Left renal pelvis (tissue), 4 donors: ENCODE measurements around the gene NCAN. TPM values are rescaled to one million over a fixed set of nuclear protein-coding genes. Genes with fewer than 3 reads are reported as not detected.
"Not testable (repeated sequence)": the region's sequence is repeated elsewhere in the genome, so short reads cannot be mapped to it uniquely, and the experiment has no call there.

Experiments used
- DNase-seq, 4 donors: peaks; one replicate each; pipeline ENCODE4 v3.0.0-alpha.2; 2013; ENCODE audit warnings: low read depth in 4 of 4, low spot score in 3 of 4
- polyA plus RNA-seq, 4 donors: library from polyadenylated mRNA; unstranded; fragments of 120-200 nt; gene quantifications; one replicate each; pipeline ENCODE4 v1.2.1, GENCODE V29; 2013; ENCODE audit not compliant: insufficient read length in 4 of 4

The NCAN gene
- polyA plus RNA-seq, 4 donors: 0.04 to 0.14 (median 0.06) TPM

DNA sequence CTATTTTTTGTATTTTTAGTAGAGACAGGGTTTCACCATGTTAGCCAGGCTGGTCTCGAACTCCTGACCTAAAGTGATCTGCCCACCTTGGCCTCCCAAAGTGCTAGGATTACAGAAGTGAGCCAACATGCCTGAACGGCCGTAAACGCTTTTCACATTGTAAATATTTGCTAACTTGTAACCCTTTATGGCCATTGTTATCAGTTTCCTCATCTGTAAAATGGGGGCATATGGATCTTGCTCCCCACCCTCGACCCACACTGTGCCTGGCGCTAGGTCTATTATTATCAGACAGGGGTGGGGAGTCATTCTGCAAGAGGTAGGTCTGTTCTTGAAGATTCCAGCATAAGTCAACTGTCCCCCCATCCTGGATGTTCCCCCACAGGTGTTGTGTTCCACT, 11.9 kb downstream of the NCAN start:
- no peak for DNase-seq

DNA sequence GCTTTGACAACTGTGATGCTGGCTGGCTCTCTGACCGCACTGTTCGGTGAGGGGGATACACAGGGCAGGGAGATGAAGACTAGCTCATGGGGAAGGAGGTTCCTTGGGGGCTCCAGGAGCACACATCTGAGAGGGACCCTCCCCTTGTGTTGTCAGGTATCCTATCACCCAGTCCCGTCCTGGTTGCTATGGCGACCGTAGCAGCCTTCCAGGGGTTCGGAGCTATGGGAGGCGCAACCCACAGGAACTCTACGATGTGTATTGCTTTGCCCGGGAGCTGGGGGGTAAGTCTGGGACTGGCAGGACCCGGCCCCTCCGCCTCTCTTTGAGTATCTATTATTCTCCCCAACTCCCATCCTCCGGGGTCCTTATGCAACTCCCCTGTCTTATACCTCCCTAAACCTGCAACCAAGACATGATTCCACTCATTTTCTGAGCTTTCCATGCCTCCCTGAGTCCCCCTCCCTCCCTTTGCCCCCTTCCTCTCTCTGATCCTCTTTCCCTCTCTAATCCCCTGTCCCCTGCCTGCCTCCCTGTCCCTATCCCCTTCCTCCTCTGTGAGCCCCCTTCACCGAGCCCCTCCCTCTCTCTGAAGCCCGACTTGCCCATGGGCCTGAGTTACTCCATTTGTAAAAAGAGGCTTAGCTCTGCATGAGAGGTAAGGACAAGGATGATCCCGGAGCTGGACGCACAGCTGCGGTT, 12.5 kb downstream of the NCAN start:
- DNase-seq: no peak

DNA sequence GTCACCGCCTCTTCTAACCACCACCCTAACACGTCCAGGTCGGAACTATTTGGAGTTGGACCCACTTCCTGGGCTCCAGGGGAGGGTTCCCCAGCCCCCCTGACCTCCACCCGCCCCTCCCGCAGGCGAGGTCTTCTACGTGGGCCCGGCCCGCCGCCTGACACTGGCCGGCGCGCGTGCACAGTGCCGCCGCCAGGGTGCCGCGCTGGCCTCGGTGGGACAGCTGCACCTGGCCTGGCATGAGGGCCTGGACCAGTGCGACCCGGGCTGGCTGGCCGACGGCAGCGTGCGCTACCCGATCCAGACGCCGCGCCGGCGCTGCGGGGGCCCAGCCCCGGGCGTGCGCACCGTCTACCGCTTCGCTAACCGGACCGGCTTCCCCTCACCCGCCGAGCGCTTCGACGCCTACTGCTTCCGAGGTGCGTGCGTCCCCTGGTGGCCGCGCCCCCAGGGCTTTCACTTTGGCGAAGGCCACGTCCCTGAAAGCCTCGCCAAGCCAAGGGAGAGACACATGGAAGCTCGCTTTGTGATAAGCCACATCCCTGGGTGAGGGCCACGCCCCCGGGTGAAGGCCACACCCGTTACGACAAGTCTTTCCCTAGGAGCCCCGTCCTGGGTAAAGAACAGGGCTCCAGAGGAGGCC, 13.2 kb downstream of the NCAN start:
- peak in 1 of 4 donors; percentile 29 for DNase-seq

DNA sequence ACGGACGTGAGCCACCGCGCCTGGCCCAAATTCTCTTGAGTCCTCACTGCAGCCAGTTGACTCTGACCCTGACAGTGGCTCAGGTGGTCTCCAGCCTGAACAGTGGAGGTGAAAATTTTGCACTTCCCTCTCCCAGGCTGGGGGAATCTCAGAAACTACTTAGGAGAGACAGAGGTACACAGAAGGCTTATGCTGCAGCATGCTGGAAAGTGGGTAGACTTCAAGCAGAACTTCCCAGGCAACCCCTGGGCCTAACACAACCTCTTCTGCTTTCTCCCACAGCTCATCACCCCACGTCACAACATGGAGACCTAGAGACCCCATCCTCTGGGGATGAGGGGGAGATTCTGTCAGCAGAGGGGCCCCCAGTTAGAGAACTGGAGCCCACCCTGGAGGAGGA, 14.4 kb downstream of the NCAN start:
- DNase-seq: no peak

DNA sequence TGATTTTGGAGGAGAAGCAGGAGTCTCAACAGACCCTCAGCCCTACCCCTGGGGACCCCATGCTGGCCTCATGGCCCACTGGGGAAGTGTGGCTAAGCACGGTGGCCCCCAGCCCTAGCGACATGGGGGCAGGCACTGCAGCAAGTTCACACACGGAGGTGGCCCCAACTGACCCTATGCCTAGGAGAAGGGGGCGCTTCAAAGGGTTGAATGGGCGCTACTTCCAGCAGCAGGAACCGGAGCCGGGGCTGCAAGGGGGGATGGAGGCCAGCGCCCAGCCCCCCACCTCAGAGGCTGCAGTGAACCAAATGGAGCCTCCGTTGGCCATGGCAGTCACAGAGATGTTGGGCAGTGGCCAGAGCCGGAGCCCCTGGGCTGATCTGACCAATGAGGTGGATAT, 14.9 kb downstream of the NCAN start:
- no peak for DNase-seq

DNA sequence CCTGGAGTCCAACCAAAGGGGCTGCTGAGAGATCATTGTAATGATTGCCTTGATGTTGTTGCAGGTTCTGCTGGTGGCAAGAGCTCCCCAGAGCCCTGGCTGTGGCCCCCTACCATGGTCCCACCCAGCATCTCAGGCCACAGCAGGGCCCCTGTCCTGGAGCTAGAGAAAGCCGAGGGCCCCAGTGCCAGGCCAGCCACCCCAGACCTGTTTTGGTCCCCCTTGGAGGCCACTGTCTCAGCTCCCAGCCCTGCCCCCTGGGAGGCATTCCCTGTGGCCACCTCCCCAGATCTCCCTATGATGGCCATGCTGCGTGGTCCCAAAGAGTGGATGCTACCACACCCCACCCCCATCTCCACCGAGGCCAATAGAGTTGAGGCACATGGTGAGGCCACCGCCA, 15.5 kb downstream of the NCAN start:
- DNase-seq: no peak

DNA sequence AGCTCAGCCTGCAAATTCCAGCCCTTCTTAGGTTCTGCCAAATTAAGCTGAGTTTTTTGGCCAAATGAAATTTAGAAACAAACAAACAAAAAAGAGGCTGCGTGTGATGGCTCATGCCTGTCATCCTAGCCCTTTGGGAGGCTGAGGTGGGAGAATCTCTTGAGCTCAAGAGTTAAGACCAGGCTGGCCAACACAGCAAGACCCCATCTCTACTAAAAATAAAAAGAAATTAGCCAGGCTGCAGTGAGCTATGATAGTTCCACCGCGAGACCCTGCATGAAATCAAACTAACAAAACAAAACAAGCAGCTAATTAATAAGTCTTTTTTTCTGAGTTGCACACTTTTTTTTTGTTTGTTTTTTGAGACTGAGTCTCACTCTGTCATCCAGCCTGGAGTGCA, 17.9 kb downstream of the NCAN start:
- no peak for DNase-seq

DNA sequence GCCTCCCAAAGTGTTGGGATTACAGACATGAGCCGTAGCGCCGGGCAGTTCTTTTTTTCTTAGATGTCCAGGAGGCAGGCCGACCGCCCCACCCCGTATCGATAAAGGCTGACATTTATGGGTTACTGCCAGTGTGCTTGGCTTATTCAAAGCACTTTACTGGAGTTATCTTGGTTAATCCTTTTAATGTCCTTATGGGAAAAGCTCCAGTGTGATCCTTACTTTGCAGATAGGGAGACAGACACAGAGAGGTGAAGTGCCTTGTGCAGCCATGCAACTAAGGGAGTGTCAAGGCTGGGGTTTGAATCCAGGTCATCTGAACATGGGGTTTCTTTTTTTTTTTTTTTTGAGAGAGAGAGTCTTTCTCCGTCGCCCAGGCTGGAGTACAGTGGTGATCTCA, 19.2 kb downstream of the NCAN start:
- no peak for DNase-seq

DNA sequence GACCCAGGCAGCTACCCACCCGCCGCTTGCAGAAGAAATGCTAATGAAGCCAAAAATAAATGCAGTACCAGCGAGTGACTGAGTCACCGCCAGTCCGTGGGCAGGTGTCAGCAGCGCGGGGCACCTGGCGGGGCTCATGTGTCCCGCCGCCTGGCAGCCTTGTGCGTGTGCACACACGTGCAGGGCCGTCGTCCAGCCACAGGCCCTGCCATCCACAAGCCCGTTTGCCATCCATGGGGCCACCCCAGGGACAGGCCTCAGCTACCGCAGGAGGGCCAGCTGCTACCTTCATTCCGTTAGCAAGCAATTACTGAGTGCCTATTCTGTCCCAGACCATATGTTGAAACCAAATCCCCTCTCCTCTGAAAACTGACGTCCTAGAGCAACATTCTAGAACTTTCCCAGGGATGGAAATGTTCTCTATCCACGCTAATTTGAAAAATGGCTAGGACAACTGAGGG, 20.5 kb downstream of the NCAN start:
- no peak for DNase-seq

DNA sequence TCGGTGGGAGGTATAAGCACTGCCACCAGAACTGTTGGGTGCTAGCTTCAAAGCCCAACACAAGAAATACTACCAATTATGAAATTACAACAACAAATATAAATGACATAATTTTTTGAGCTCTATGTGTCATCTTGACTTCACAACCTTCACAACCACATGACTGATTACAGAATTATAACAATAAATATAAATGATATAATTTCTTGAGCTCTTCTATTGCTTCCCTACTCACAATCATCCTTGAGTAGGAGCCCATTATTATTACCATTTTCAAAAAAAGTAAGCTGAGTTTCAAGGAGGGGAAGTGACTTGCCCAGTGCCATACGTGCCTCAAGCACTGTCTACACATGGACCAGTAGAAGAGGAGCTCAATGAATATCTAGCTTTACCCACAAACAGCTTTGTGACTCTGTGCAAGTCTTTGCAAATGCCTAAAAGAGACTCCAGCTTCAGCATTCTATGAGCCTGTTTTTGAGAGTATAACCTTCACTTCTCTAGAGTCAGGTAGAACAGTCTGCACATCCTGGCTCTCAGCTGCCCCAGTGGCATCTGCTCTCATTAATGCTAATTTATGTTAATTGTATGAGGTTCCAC, 22.6 kb downstream of the NCAN start:
- no peak for DNase-seq

DNA sequence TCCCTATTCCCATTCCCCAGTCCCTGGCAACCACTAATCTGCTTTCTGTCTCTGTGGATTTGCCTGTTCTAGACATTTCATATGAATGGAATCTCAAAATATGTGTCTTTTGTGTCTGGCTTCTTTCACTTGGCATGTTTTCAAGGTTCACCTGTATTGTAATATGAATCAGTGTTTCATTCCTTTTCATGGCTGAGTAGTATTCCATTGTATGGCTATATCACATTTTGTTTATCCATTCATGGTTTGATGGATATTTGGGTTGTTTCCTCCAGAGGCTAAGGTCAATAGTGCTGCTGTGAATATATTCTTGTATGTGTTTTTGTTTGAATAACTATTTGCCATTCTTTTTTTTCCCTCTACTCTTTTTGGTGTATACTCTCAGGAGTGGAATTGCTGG, 24.4 kb downstream of the NCAN start:
- no peak for DNase-seq

DNA sequence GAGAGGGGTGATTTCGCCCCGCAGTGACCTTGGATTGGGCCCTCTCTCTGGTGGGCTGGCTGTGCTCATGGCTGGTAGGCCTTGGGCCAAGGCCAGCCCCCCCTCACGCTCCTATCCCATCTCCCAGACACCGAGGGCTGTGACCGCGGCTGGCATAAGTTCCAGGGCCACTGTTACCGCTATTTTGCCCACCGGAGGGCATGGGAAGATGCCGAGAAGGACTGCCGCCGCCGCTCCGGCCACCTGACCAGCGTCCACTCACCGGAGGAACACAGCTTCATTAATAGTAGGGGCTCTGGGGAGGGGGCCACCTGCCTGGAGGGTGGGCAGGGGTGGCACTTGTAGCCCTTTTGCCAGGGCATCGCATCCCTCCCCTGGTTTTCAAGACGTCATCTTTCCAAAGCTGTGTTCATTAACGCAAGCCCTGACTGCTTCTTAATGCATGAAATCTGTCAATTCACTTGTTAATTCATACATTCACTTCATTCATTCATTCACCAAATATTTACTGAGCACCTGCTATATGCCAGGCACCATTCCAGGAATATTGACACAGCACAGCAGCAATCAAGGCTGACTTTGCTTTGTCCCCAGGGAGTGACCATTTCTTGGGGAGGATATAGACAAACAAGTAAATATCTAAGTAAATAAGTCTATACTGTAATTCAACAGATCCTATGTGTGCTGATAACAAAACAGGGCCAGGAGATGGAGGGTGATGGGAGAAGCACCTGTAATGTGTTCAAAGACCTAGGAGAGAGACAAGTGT, 26.6 kb downstream of the NCAN start:
- no peak for DNase-seq

DNA sequence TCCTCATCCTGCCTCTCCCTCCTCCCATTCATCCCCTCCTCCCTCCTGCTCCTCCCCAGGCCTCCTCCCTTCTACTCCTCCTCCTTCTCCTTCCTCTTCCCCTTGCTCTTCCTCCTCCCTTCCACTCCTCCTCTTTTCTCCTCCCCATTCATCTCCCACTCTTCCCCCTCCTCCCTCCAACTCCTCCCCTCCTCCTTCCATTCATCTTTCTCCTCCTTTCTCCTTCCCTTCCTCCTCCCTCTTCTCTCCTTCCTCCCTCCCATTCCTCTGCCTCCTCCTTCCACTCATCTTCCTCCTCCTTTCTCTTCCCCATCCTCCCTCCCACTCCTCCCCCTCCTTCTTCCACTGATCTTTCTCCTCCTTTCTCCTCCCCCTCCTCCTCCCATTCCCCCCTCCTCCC, 27.9 kb downstream of the NCAN start:
- DNase-seq: no peak

DNA sequence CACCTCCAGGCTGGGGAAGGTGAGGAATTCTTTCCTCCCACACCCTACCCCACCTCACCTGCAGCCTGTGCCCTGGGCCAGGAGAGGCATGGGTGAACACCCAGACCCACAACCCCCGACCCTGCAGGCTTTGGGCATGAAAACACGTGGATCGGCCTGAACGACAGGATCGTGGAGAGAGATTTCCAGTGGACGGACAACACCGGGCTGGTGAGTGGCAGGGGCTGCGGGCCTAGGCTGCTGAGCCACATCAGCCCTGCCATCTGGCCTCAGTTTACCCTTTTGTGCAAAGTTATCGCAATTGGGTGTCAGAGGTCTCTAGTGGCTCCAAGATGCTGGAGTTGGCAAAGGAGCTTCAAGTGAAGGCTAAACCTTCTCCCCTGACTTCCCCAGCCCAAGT, 28.7 kb downstream of the NCAN start:
- no peak for DNase-seq

DNA sequence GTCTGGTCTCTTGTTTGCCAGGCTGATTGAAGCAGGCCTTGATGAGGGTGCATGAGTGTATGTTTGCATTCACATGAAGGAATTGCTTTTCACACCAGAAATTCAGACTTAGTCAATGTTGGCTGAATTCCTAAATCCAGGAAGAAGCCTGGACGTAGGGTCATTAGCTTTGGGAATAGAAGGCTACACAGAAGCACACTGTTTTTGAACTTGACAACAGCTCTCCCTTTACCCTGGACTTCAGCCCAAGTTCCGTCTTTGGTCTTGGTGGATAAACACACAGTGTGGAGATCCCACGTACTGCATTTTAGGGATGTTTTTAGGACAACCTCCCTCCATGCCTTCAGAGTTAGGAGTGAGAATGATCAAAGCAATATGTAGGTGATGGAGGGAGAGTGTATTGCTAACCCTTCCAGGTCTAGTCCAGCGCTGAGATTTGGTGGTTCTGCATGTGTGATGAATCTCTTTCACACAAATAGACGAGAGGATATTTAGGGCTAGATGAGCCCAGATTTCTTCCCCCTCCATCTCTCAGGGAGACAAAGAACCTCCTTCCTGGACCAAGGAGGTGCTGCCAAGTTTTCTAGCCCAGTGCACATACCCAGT, 38.5 kb downstream of the NCAN start:
- DNase-seq: no peak

DNA sequence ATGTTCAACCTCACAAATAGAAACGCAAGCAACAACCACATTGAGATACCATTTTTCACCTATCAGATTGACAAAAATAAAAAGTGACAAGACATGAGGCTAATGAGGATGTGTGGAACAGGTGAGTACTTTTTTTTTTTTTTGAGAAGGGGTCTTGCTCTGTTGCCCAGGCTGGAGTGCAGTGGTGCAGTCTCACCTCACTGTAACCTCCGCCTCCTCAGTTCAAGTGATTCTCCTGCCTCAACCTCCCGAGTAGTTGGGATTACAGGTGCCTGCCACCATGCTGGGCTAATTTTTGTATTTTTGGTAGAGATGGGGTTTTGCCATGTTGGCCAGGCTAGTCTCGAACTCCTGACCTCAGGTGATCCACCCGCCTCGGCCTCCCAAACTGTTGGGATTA, 41.7 kb downstream of the NCAN start:
- DNase-seq: not testable (repeated sequence)

DNA sequence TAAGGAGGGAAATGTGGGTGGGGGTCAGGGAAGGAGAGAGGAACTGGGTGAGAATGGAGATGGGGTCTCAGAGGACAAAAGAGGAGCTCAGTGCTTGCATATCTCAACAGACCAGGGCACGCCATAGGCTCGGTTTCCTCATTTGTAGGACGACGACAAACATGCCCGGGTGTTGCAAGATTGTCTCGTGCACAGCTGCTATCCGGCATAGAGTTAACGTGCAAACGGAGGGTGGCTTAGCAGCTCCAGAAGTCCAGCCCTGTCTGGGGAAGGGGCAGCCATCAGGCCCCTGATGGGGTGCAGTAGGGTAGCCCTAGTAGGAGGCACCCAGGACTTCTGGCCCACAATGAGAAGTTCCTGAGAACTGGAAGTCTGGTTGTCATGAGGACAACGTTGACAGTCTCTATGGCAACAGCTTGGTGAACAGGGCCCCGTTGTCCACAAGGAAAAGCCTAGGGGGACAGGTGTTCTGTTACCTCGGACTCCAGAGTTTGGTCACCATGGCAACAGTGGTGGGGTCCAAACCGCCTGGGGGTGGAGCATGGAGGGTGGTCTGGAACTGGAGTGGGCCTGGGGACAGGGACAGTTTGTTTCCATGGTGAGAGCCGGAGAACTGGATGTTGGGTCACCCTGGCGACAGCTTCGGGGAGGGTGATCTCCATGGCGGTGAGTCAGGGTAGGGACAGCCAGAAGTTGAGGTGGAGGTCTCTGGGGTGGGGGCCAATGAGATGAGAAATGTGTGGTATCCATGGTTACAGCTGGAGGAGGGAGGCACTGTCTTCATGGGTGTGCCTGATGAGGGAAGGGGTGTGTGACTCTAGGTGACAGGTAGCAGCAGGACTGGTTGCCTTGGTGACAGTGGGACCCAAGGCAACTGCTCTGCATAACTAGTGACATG, 44.6 kb downstream of the NCAN start:
- no peak for DNase-seq

DNA sequence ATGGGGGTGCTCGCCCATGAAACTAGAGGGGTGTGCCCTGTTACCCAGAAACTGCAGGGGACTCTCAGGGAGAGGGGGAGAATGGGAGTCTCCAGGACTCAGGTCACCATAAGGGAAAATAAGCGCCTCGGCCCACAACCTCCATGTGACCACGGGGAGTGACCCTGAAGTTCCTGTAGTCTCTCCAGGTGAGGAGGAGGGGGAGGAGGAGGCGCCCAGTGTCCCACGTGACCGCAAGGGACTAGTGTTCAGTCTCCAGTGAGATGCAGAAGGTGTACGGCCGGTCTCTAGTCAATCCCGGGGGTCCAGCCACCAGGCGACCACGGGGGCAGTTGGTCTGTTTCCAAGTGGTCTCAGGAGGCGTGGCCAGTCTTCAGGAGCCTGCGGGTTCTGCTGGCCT, 45.4 kb downstream of the NCAN start:
- no peak for DNase-seq

DNA sequence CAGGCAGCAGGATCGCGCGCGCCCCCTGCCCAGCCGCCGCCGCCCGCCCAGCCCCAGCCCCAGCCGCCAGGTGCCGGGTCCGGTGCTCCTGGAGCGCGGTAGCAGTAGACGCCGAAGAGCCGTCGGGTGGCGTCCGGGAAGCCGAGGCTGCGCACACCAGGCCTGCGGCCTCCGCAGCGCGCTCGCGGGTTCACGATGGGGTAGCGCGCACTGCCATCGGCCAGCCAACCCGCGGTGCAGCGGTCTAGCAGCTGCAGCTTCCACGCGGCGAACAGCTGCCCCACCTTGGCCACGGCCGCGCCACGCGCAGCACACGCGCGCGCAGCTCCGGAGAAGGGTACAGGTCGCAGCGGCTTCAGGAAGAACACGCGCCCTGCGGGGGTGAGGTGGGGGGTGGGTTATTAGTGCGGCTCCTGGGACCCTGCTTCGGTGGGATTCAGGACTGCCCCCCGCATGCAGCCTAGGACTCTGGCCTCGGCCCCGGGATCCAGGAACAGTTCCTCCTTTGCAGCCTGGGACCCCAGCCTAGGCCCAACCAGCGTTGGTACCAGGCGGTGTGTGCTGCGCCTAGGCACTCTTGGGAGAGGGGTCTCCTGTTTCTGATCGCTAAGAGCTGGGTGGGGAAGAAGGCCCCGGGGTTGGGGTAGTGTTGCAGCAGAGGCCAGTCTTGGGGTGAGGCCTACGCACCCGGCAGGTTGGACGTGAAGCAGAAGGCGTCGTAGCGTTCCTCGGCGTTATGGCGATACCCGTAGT, 46.3 kb downstream of the NCAN start:
- DNase-seq: no peak
